Pancreas (tissue), 10 donors: Measurements from ENCODE around the gene ENTPD6. TPM values are rescaled to one million over a fixed set of nuclear protein-coding genes. Genes with fewer than 3 reads are reported as not detected.

Source experiments
- ATAC-seq, 4 donors: fragments of 200-7000 bp; cut with Tn5 transposase; one replicate each; pipeline versions ENCODE4 v1.8.0 to v1.9.1; 2020; ENCODE audit warnings: mild to moderate bottlenecking in 4 of 4, moderate library complexity in 4 of 4
- DNase-seq, 6 donors: peaks; one replicate each; pipeline ENCODE4 v3.0.0-alpha.2; 2020
- FAIRE-seq: peaks from 2 replicates; lab custom pipeline; 2012; peaks lifted over from hg19 to GRCh38; lab: Jason Lieb, UNC
- H3K27ac ChIP-seq, 4 donors: fragments of 200-600 bp; sonication (generic); 1 replicate in 3 of 4; 2 replicates in 1 of 4; pipeline versions ENCODE4 v1.5.0 to v1.8.0; 2020
- H3K27me3 ChIP-seq, 4 donors: fragments of 200-600 bp; one replicate each; pipeline ENCODE4 v1.8.0; 2021
- H3K36me3 ChIP-seq, 3 donors: fragments of 200-600 bp; sonication (generic) in 1 of 3; one replicate each; pipeline versions ENCODE4 v1.5.0 to v1.8.0; 2020 to 2021
- H3K4me1 ChIP-seq, 3 donors: fragments of 200-600 bp; one replicate each; pipeline ENCODE4 v1.8.0; 2021
- H3K4me3 ChIP-seq, 4 donors: fragments of 200-600 bp; sonication (generic) in 2 of 4; one replicate each; pipeline versions ENCODE4 v1.5.0 to v1.8.0; 2020 to 2021
- H3K9me3 ChIP-seq, 4 donors: fragments of 200-600 bp; one replicate each; pipeline ENCODE4 v1.8.0; 2021
- CTCF ChIP-seq, 4 donors: fragments of 200-600 bp; sonication (generic) in 3 of 4; IDR thresholded peaks; one replicate each; pipeline versions ENCODE4 v1.5.0 to v1.8.0; 2021; ENCODE audit warnings: antibody characterized with exemption in 4 of 4
- WGBS, 2 donors: extraction: QIAGEN DNeasy Blood & Tissue Kit; methylation state at CpG; one replicate each; pipeline ENCODE4 v1.1.7; 2013; 5-methylcytosine and 5-hydroxymethylcytosine counted together
- intact Hi-C, 3 donors: fragments of 100-400 bp; cut with DNase I; formaldehyde crosslinking; loops; one replicate each; pipeline versions ENCODE4 v1.11.1 to v1.14.2; 2022
- polyA plus RNA-seq, 2 donors: library from polyadenylated mRNA; stranded (reverse); fragments of 200-250 nt; gene quantifications; one replicate each; pipeline ENCODE4 v1.2.3, GENCODE V29; 2013
- total RNA-seq, 6 donors: library from RNA; stranded (reverse); fragmentation: NEBNext Ultra II Directional in 4 of 6; extraction: Animal tissue kit (Norgen Biotek cat#: 25700) in 4 of 6; gene quantifications; one replicate each; pipeline versions ENCODE4 v1.2.1 to v1.2.4, GENCODE V29; 2021 to 2023
- donor health status: healthy with polysubstance abuse.
- donor health status: DM: no; HTN: no; CAD: no; lungs with moderate emphysema.
- donor health status: DM: no; HTN: no; CAD: no.
- donor health status: control.
- donor health status: control.
- donor health status: Bipolar disorder and iron deficiency.
- donor health status: DM: yes; HTN: yes; CAD: no.
- donor health status: DM: no; HTN: no; CAD: no.
- donor health status: DM: no; HTN: no; CAD: no.
- donor health status: DM: yes; HTN: yes; CAD: no.

Gene ENTPD6
- total and polyA plus RNA-seq, 8 donors, result 31.4 to 99.3 (median 44.7) TPM

GRCh38 chr20:25197870-25198190, 2.3 kb downstream of the ENTPD6 start:
- WGBS, 2 donors, result 26 to 37% methylated on average over 3 of the region's 3 CpGs
- intact Hi-C loops, result loop anchor here in 1 of 3 donors (10.0 kb wide), 1 partner anchor 47 kb away; the partner anchor contains the start of gene PYGB
- Histone ChIP-seq H3K27me3 (no peaks in the 10 kb centered on the region), H3K36me3 (no peaks in the 10 kb centered on the region), H3K9me3 (no peaks in the 10 kb centered on the region), H3K4me1 (peaks cover 8 to 10% (median 9%) of the 10 kb centered on the region in 3 donors), H3K4me3 (no peak overlapping the region), H3K27ac (peak overlapping the region in 1 of 4 donors; percentile 87)
- DNase-seq (no peak), ATAC-seq (no peak), FAIRE-seq (no peak)
- no peak for TF ChIP-seq CTCF (IDR thresholded peaks at IDR 0.05)

GRCh38 chr20:25198663-25199383, 3.3 kb downstream of the ENTPD6 start:
- intact Hi-C loops, result loop anchor here in 1 of 3 donors (10.0 kb wide), 1 partner anchor 46 kb away; the partner anchor contains the start of gene PYGB
- no peak for TF ChIP-seq CTCF (IDR thresholded peaks at IDR 0.05)
- no peak for DNase-seq
- no peaks in the 10 kb centered on the region for H3K9me3 ChIP-seq
- no peak overlapping the region for H3K27ac ChIP-seq
- peaks cover 8 to 10% (median 9%) of the 10 kb centered on the region in 3 donors for H3K4me1 ChIP-seq
- FAIRE-seq, result no peak
- H3K27me3 ChIP-seq, result no peaks in the 10 kb centered on the region
- no peak overlapping the region for H3K4me3 ChIP-seq
- 70 to 77% methylated on average over 11 of the region's 11 CpGs for WGBS, 2 donors
- H3K36me3 ChIP-seq, result no peaks in the 10 kb centered on the region
- ATAC-seq, result no peak

GRCh38 chr20:25199473-25200260, 4.2 kb downstream of the ENTPD6 start:
- Histone ChIP-seq H3K9me3 (no peaks in the 10 kb centered on the region), H3K27me3 (no peaks in the 10 kb centered on the region), H3K36me3 (no peaks in the 10 kb centered on the region), H3K4me1 (peaks cover 8 to 10% (median 9%) of the 10 kb centered on the region in 3 donors), H3K4me3 (no peak overlapping the region), H3K27ac (no peak overlapping the region)
- no peak for DNase-seq
- no peak for FAIRE-seq
- WGBS, 2 donors, result 70 to 81% methylated on average over 5 of the region's 5 CpGs
- no peak for TF ChIP-seq CTCF (IDR thresholded peaks at IDR 0.05)
- intact Hi-C loops, result loop anchor here in 1 of 3 donors (10.0 kb wide), 1 partner anchor 45 kb away; the partner anchor contains the start of gene PYGB
- no peak for ATAC-seq

GRCh38 chr20:25203089-25203488, 7.6 kb downstream of the ENTPD6 start:
- H3K27me3 ChIP-seq, result no peaks in the 10 kb centered on the region
- H3K36me3 ChIP-seq, result no peaks in the 10 kb centered on the region
- intact Hi-C loops, result no loop called here
- no peak for TF ChIP-seq CTCF (IDR thresholded peaks at IDR 0.05)
- no peak overlapping the region for H3K4me3 ChIP-seq
- 42 to 72% methylated on average over 2 of the region's 2 CpGs for WGBS, 2 donors
- peaks cover 5 to 10% (median 6%) of the 10 kb centered on the region in 3 donors for H3K4me1 ChIP-seq
- no peak overlapping the region for H3K27ac ChIP-seq
- ATAC-seq, result no peak
- DNase-seq, result no peak
- no peak for FAIRE-seq
- H3K9me3 ChIP-seq, result no peaks in the 10 kb centered on the region
